Motor neuron (in vitro differentiated cells): ENCODE measurements around the gene NYAP1. TPM values are rescaled to one million over a fixed set of nuclear protein-coding genes. Genes with fewer than 3 reads are reported as not detected.
"Not testable (repeated sequence)": the region's sequence is repeated elsewhere in the genome, so short reads cannot be mapped to it uniquely, and the experiment has no call there.

Experiments used
- ATAC-seq, 8 experiments: fragments of 200-7000 bp; cut with Tn5 transposase; replicated peaks in 6 of 8; 2 replicates each; pipeline ENCODE4 v1.8.0; 2021; ENCODE audit warnings: mild to moderate bottlenecking in 8 of 8, moderate library complexity in 8 of 8
- H3K27ac ChIP-seq, 2 donors: fragments of 250-450 bp; sonication (Bioruptor Pico); 2 replicates each; pipeline ENCODE4 v1.9.0; 2021; ENCODE audit warnings: antibody characterized with exemption in 2 of 2, mild to moderate bottlenecking in 2 of 2, moderate library complexity in 1 of 2
- H3K4me1 ChIP-seq, 2 donors: fragments of 250-450 bp; sonication (Bioruptor Pico); replicated peaks in 1 of 2; 2 replicates each; pipeline ENCODE4 v1.6.1; 2021; ENCODE audit warnings: antibody characterized with exemption in 2 of 2, mild to moderate bottlenecking in 2 of 2, moderate library complexity in 1 of 2
- H3K4me3 ChIP-seq, 5 donors: fragments of 250-450 bp; sonication (Bioruptor Pico); 2 replicates each; pipeline ENCODE4 v1.9.0; 2021; ENCODE audit warnings: antibody characterized with exemption in 5 of 5, mild to moderate bottlenecking in 5 of 5, moderate library complexity in 4 of 5
- WGBS, 10 experiments: fragments of 450-650 bp; shearing (Covaris generic); methylation state at CpG; one replicate each; pipeline ENCODE4 v1.0.0; 2022; 5-methylcytosine and 5-hydroxymethylcytosine counted together
- in situ Hi-C, 9 experiments: fragments of 400-800 bp; cut with MboI; loops; one replicate each; pipeline ENCODE4 v1.15.0; 2021; ENCODE audit warnings: low sequenced_read_pairs in 9 of 9, low pct_unique_long_range_greater_than_20kb in 2 of 9; ENCODE audit not compliant: unreplicated experiment in 9 of 9
- total RNA-seq, 8 experiments: library from RNA; unstranded; fragments of 300-600 nt; gene quantifications; 2 replicates each; pipeline versions ENCODE4 v1.2.3 to v1.2.4, GENCODE V29; 2022

Gene NYAP1
- total RNA-seq, 8 experiments from 2014 or later, result 0.81 to 30.0 (median 14.4) TPM

GRCh38 chr7:100510437-100511239, 26.9 kb downstream of the NYAP1 start:
- no peak for ATAC-seq
- H3K4me1 ChIP-seq, result peaks cover 4 to 6% of the 10 kb centered on the region in 2 donors
- no peak overlapping the region for H3K4me3 ChIP-seq
- in situ Hi-C loops, result no loop called here
- H3K27ac ChIP-seq, result no peak overlapping the region
- 66 to 100% (median 90%) methylated on average over 2 to 9 of the region's 9 CpGs for WGBS, 10 experiments

GRCh38 chr7:100513212-100513810, 29.6 kb downstream of the NYAP1 start:
- ATAC-seq, result no peak
- WGBS, 10 experiments, result 75 to 100% (median 91%) methylated on average over 2 to 9 of the region's 9 CpGs
- Histone ChIP-seq H3K4me1 (no peaks in the 10 kb centered on the region), H3K27ac (no peak overlapping the region), H3K4me3 (no peak overlapping the region)
- in situ Hi-C loops, result no loop called here

- in situ Hi-C loops, result no loop called here
- H3K4me1 ChIP-seq, result no peaks in the 10 kb centered on the region
- H3K27ac ChIP-seq, result no peak overlapping the region
- 0 to 71% (median 15%) methylated on average over 2 of the region's 2 CpGs; no CpG with 5 or more reads in 4 of the 10 experiments for WGBS, 10 experiments
- peak in 6 of 8 experiments; percentile 24 to 68 (median 53) for ATAC-seq
- no peak overlapping the region for H3K4me3 ChIP-seq
Observed at GRCh38 chr7:100515072-100515532, 31.4 kb downstream of the NYAP1 start.

- ATAC-seq, result peak in 3 of 8 experiments; percentile 87 to 92 (median 91)
- in situ Hi-C loops, result no loop called here
- no peaks in the 10 kb centered on the region for H3K4me1 ChIP-seq
- no peak overlapping the region for H3K4me3 ChIP-seq
- WGBS, 10 experiments, result 0 to 100% (median 22%) methylated on average over 1 to 4 of the region's 4 CpGs; no CpG with 5 or more reads in 4 of the 10 experiments
- no peak overlapping the region for H3K27ac ChIP-seq
Observed at GRCh38 chr7:100516135-100516812, 32.5 kb downstream of the NYAP1 start.

- no peak for ATAC-seq
- Histone ChIP-seq H3K4me1 (no peaks in the 10 kb centered on the region), H3K27ac (no peak overlapping the region), H3K4me3 (no peak overlapping the region)
- in situ Hi-C loops, result no loop called here
- 60 to 100% (median 100%) methylated on average over 1 to 2 of the region's 2 CpGs; no CpG with 5 or more reads in 4 of the 10 experiments for WGBS, 10 experiments
Observed at GRCh38 chr7:100517305-100517704, 33.6 kb downstream of the NYAP1 start.

GRCh38 chr7:100519580-100519979, 35.9 kb downstream of the NYAP1 start:
- H3K27ac ChIP-seq, result no peak overlapping the region
- ATAC-seq, result no peak
- H3K4me1 ChIP-seq, result no peaks in the 10 kb centered on the region
- in situ Hi-C loops, result no loop called here
- 60 to 100% (median 72%) methylated on average over 1 to 4 of the region's 6 CpGs; no CpG with 5 or more reads in 4 of the 10 experiments for WGBS, 10 experiments
- H3K4me3 ChIP-seq, result no peak overlapping the region

GRCh38 chr7:100520138-100520537, 36.4 kb downstream of the NYAP1 start:
- no peak overlapping the region for H3K4me3 ChIP-seq
- H3K4me1 ChIP-seq, result no peaks in the 10 kb centered on the region
- in situ Hi-C loops, result no loop called here
- 11 to 83% (median 60%) methylated on average over 1 of the region's 1 CpG; no CpG with 5 or more reads in 1 of the 10 experiments for WGBS, 10 experiments
- no peak overlapping the region for H3K27ac ChIP-seq
- ATAC-seq, result no peak

GRCh38 chr7:100521076-100521475, 37.3 kb downstream of the NYAP1 start:
- Histone ChIP-seq H3K4me1 (no peaks in the 10 kb centered on the region), H3K4me3 (no peak overlapping the region), H3K27ac (no peak overlapping the region)
- in situ Hi-C loops, result no loop called here
- no peak for ATAC-seq
- WGBS, 10 experiments, result 57 to 100% (median 100%) methylated on average over 1 to 2 of the region's 2 CpGs; no CpG with 5 or more reads in 1 of the 10 experiments

- ATAC-seq, result peak in 2 of 8 experiments; percentile 45 to 69
Observed at GRCh38 chr7:100521909-100522593, 38.3 kb downstream of the NYAP1 start.

GRCh38 chr7:100523192-100523591, 39.5 kb downstream of the NYAP1 start:
- ATAC-seq, H3K27ac ChIP-seq, H3K4me3 ChIP-seq, H3K4me1 ChIP-seq, in situ Hi-C loops: not testable (repeated sequence)
- no CpG with 5 or more reads among the region's 34 CpGs for WGBS, 10 experiments

More at GRCh38 chr7:100521909-100522593, 38.3 kb downstream of the NYAP1 start:
- H3K27ac ChIP-seq, H3K4me1 ChIP-seq, H3K4me3 ChIP-seq, in situ Hi-C loops: not testable (repeated sequence)
- WGBS, 10 experiments, result 45 to 100% (median 95%) methylated on average over 1 to 2 of the region's 3 CpGs; no CpG with 5 or more reads in 4 of the 10 experiments

GRCh38 chr7:100528108-100528866, 44.6 kb downstream of the NYAP1 start:
- H3K4me3 ChIP-seq, H3K27ac ChIP-seq, in situ Hi-C loops, H3K4me1 ChIP-seq, ATAC-seq: not testable (repeated sequence)
- whole genome bisulfite sequencing, 10 experiments, result 55 to 100% (median 77%) methylated on average over 2 to 10 of the region's 12 CpGs
